Common myeloid progenitor, CD34-positive (primary cell): Measurements from ENCODE around the gene SNX7.

Source experiments
- CTCF ChIA-PET: fragments of 350-600 bp; sonication (Branson Sonifier 250); formaldehyde crosslinking; loops from one replicate; lab custom pipeline; 2021; ENCODE audit warnings: antibody characterized with exemption; lab: Charles Lee
- POLR2A ChIA-PET: fragments of 350-600 bp; sonication (Branson Sonifier 250); formaldehyde crosslinking; loops from one replicate; lab custom pipeline; 2021; ENCODE audit warnings: antibody characterized with exemption; lab: Charles Lee
- DNase-seq, 3 donors: peaks; one replicate each; pipeline versions ENCODE4 v3.0.0 to v3.0.0-alpha.2; 2013
- H3K27ac ChIP-seq, 2 experiments: 1 replicate in 1 of 2; 2 replicates in 1 of 2; pipeline ENCODE4 v1.7.0; 2013; ENCODE audit warnings: inconsistent platforms in 2 of 2, low read length in 2 of 2, mild to moderate bottlenecking in 2 of 2, low read depth in 1 of 2, moderate library complexity in 1 of 2; ENCODE audit not compliant: severe bottlenecking in 2 of 2, insufficient read depth in 1 of 2, poor library complexity in 1 of 2
- H3K27me3 ChIP-seq, 5 experiments: replicated peaks in 2 of 5; 1 replicate in 3 of 5; 2 replicates in 2 of 5; pipeline versions ENCODE4 v1.6.1 to v1.7.0; 2013; ENCODE audit warnings: low read length in 4 of 5, mild to moderate bottlenecking in 2 of 5, moderate library complexity in 2 of 5, inconsistent platforms in 1 of 5; ENCODE audit not compliant: insufficient read depth in 5 of 5, control insufficient read depth in 4 of 5
- H3K36me3 ChIP-seq, 4 experiments: 1 replicate in 2 of 4; 2 replicates in 2 of 4; pipeline versions ENCODE4 v1.6.1 to v1.7.0; 2013; ENCODE audit warnings: low read length in 3 of 4, control low read depth in 1 of 4, mild to moderate bottlenecking in 1 of 4; ENCODE audit not compliant: control insufficient read depth in 4 of 4, insufficient read depth in 4 of 4
- H3K4me1 ChIP-seq, 4 experiments: 1 replicate in 3 of 4; 2 replicates in 1 of 4; pipeline versions ENCODE4 v1.6.1 to v1.7.1; 2013; ENCODE audit warnings: low read length in 3 of 4, mild to moderate bottlenecking in 3 of 4, control low read depth in 1 of 4, inconsistent platforms in 1 of 4, moderate library complexity in 1 of 4; ENCODE audit not compliant: control insufficient read depth in 4 of 4, insufficient read depth in 4 of 4; ENCODE audit errors: control extremely low read depth in 1 of 4
- H3K4me3 ChIP-seq, 7 experiments: 1 replicate in 4 of 7; 2 replicates in 3 of 7; pipeline versions ENCODE4 v1.5.1 to v1.7.0; 2013; ENCODE audit warnings: mild to moderate bottlenecking in 7 of 7, low read length in 6 of 7, moderate library complexity in 6 of 7, inconsistent platforms in 2 of 7, low read depth in 2 of 7, control low read depth in 1 of 7; ENCODE audit not compliant: insufficient read depth in 4 of 7, control insufficient read depth in 1 of 7; ENCODE audit errors: extremely low read depth in 1 of 7
- H3K9me3 ChIP-seq, 5 experiments: 1 replicate in 4 of 5; 2 replicates in 1 of 5; pipeline versions ENCODE4 v1.6.1 to v1.7.1; 2013; ENCODE audit warnings: low read length in 4 of 5, mild to moderate bottlenecking in 2 of 5, inconsistent platforms in 1 of 5, low read depth in 1 of 5, moderate library complexity in 1 of 5; ENCODE audit not compliant: control insufficient read depth in 4 of 5, insufficient read depth in 2 of 5; ENCODE audit errors: control extremely low read depth in 1 of 5
- WGBS: methylation state at CpG from one replicate; pipeline ENCODE4 v1.1.5; 2013; ENCODE audit not compliant: insufficient coverage; 5-methylcytosine and 5-hydroxymethylcytosine counted together

Gene SNX7

GRCh38 chr1:98659879-98660278, 1.6 kb upstream of the SNX7 start:
- ChIA-PET CTCF (no interaction called here), POLR2A (no interaction called here)

GRCh38 chr1:98660940-98661543, 479 bp upstream of the SNX7 start:
- no peaks in the 10 kb centered on the region for H3K36me3 ChIP-seq
- peaks cover 9 to 16% (median 11%) of the 10 kb centered on the region in 4 experiments for H3K4me1 ChIP-seq
- no peaks in the 10 kb centered on the region for H3K9me3 ChIP-seq
- ChIA-PET POLR2A (no interaction called here), CTCF (no interaction called here)
- peaks cover 2 to 16% (median 7%) of the 10 kb centered on the region in 5 experiments for H3K27me3 ChIP-seq
- no peak overlapping the region for H3K27ac ChIP-seq
- WGBS: 6% methylated on average over 24 of the region's 25 CpGs
- DNase-seq: peak in 2 of 3 donors; percentile 20 to 35
- peak overlapping the region; percentile 49 to 87 (median 73) for H3K4me3 ChIP-seq

More at GRCh38 chr1:98659879-98660278, 1.6 kb upstream of the SNX7 start:
- Histone ChIP-seq H3K27me3 (peaks cover 2 to 17% (median 7%) of the 10 kb centered on the region in 5 experiments), H3K9me3 (no peaks in the 10 kb centered on the region), H3K36me3 (no peaks in the 10 kb centered on the region), H3K4me1 (peaks cover 9 to 16% (median 11%) of the 10 kb centered on the region in 4 experiments), H3K4me3 (no peak overlapping the region), H3K27ac (no peak overlapping the region)
- DNase-seq: no peak

GRCh38 chr1:98662356-98662670, 792 bp downstream of the SNX7 start:
- peaks cover 2 to 16% (median 7%) of the 10 kb centered on the region in 5 experiments for H3K27me3 ChIP-seq
- no peak overlapping the region for H3K27ac ChIP-seq
- H3K36me3 ChIP-seq: no peaks in the 10 kb centered on the region
- H3K4me3 ChIP-seq: peak overlapping the region; percentile 49 to 87 (median 73)
- H3K4me1 ChIP-seq: peaks cover 9 to 16% (median 11%) of the 10 kb centered on the region in 4 experiments
- no peak for DNase-seq
- no peaks in the 10 kb centered on the region for H3K9me3 ChIP-seq
- 0% methylated on average over 3 of the region's 6 CpGs for WGBS
- POLR2A ChIA-PET: no interaction called here
- CTCF ChIA-PET: no interaction called here

GRCh38 chr1:98668733-98669132, 7.2 kb downstream of the SNX7 start:
- ChIA-PET CTCF (no interaction called here), POLR2A (no interaction called here)
- Histone ChIP-seq H3K27ac (no peak overlapping the region), H3K9me3 (no peaks in the 10 kb centered on the region), H3K4me3 (no peak overlapping the region), H3K36me3 (no peaks in the 10 kb centered on the region), H3K27me3 (peaks cover 0 to 3% (median 0%) of the 10 kb centered on the region in 5 experiments), H3K4me1 (no peaks in the 10 kb centered on the region)
- no peak for DNase-seq
- 93% methylated on average over 1 of the region's 2 CpGs for WGBS

GRCh38 chr1:98669355-98670296, 8.1 kb downstream of the SNX7 start:
- no peak for DNase-seq
- no peaks in the 10 kb centered on the region for H3K27me3 ChIP-seq
- H3K27ac ChIP-seq: no peak overlapping the region
- H3K36me3 ChIP-seq: no peaks in the 10 kb centered on the region
- H3K4me3 ChIP-seq: no peak overlapping the region
- POLR2A ChIA-PET: no interaction called here
- H3K4me1 ChIP-seq: no peaks in the 10 kb centered on the region
- CTCF ChIA-PET: no interaction called here
- no peaks in the 10 kb centered on the region for H3K9me3 ChIP-seq
- 100% methylated on average over 1 of the region's 2 CpGs for WGBS

- H3K4me3 ChIP-seq: no peak overlapping the region
- no peaks in the 10 kb centered on the region for H3K36me3 ChIP-seq
- no peaks in the 10 kb centered on the region for H3K9me3 ChIP-seq
- no peak overlapping the region for H3K27ac ChIP-seq
- WGBS: 80% methylated on average over 1 of the region's 2 CpGs
- H3K27me3 ChIP-seq: no peaks in the 10 kb centered on the region
- no peak for DNase-seq
- POLR2A ChIA-PET: no interaction called here
- CTCF ChIA-PET: no interaction called here
- H3K4me1 ChIP-seq: no peaks in the 10 kb centered on the region
Measured at GRCh38 chr1:98672189-98672588, 10.7 kb downstream of the SNX7 start.

- 100% methylated on average over 2 of the region's 5 CpGs for WGBS
- POLR2A ChIA-PET: no interaction called here
- no peak overlapping the region for H3K4me3 ChIP-seq
- CTCF ChIA-PET: no interaction called here
- no peaks in the 10 kb centered on the region for H3K27me3 ChIP-seq
- no peak for DNase-seq
- H3K36me3 ChIP-seq: no peaks in the 10 kb centered on the region
- H3K4me1 ChIP-seq: no peaks in the 10 kb centered on the region
- H3K27ac ChIP-seq: no peak overlapping the region
- no peaks in the 10 kb centered on the region for H3K9me3 ChIP-seq
Measured at GRCh38 chr1:98674075-98674781, 12.7 kb downstream of the SNX7 start.
